GM19397 (cell line): Measurements from ENCODE around the gene NXPE3.

Experiments used
- ATAC-seq: cut with Tn5 transposase; IDR thresholded peaks from one replicate; pipeline ENCODE4 v1.9.1; 2021; ENCODE audit warnings: mild to moderate bottlenecking, moderate library complexity; ENCODE audit not compliant: unreplicated experiment

The NXPE3 gene

GRCh38 chr3:101828276-101828675 is 49.3 kb downstream of the NXPE3 start:
- ATAC-seq: no peak

GRCh38 chr3:101828691-101829436 is 49.9 kb downstream of the NXPE3 start:
- peak; percentile 46 for ATAC-seq

GRCh38 chr3:101829437-101829830 is 50.4 kb downstream of the NXPE3 start:
- no peak for ATAC-seq

GRCh38 chr3:101829874-101830273 is 50.9 kb downstream of the NXPE3 start:
- no peak for ATAC-seq

- ATAC-seq: no peak
Observed at GRCh38 chr3:101833446-101833974, 54.5 kb downstream of the NXPE3 start.

GRCh38 chr3:101835676-101836075 is 56.7 kb downstream of the NXPE3 start:
- no peak for ATAC-seq

GRCh38 chr3:101836160-101836559 is 57.1 kb downstream of the NXPE3 start:
- ATAC-seq: no peak

- no peak for ATAC-seq
Observed at GRCh38 chr3:101836652-101837598, 57.9 kb downstream of the NXPE3 start.

- no peak for ATAC-seq
Observed at GRCh38 chr3:101838691-101839090, 59.7 kb downstream of the NXPE3 start.

GRCh38 chr3:101840066-101840465 is 61.1 kb downstream of the NXPE3 start:
- ATAC-seq: no peak

- ATAC-seq: no peak
Observed at GRCh38 chr3:101842245-101842934, 63.4 kb downstream of the NXPE3 start.

- ATAC-seq: no peak
Observed at GRCh38 chr3:101842935-101843330, 63.9 kb downstream of the NXPE3 start.

GRCh38 chr3:101845425-101845824 is 66.4 kb downstream of the NXPE3 start:
- no peak for ATAC-seq

- ATAC-seq: no peak
Observed at GRCh38 chr3:101846709-101847108, 67.7 kb downstream of the NXPE3 start.

- no peak for ATAC-seq
Observed at GRCh38 chr3:101847328-101847727, 68.3 kb downstream of the NXPE3 start.

GRCh38 chr3:101848326-101848725 is 69.3 kb downstream of the NXPE3 start:
- no peak for ATAC-seq

- ATAC-seq: peak; percentile 84
Observed at GRCh38 chr3:101848754-101849713, 70.0 kb downstream of the NXPE3 start, which contains the start of gene NFKBIZ. Gene NFKBIZ, plus strand, starts transcription at chr3:101849514. Its CDS starts 115 bp downstream, at chr3:101849629.

- ATAC-seq: peak; percentile 36
Observed at GRCh38 chr3:101849714-101850245, 70.8 kb downstream of the NXPE3 start.

- ATAC-seq: peak; percentile 15
Observed at GRCh38 chr3:101850246-101851051, 71.4 kb downstream of the NXPE3 start.
